ENCODE data around the gene POMT1. TPM values are rescaled to one million over a fixed set of nuclear protein-coding genes. Genes with fewer than 3 reads are reported as not detected.

The POMT1 gene
- total and polyA plus RNA-seq, 2 donors (not counting 3 experiments of a cell fraction or from before 2014, with no cell fraction given): 44.7 to 53.9 TPM

- TF ChIP-seq CTCF (IDR thresholded peaks at IDR 0.05; ENCODE audit: extremely low read depth in 1 of 2, insufficient read depth in 1 of 2, low read depth in 1 of 2, low read length in 2 of 2): no peak
- no peak for TF ChIP-seq FOS (IDR thresholded peaks at IDR 0.05; ENCODE audit: borderline replicate concordance, insufficient read depth, low read length)
- TF ChIP-seq JUN (IDR thresholded peaks at IDR 0.05; ENCODE audit: borderline replicate concordance, insufficient read depth, insufficient read length, low read depth): no peak
- TF ChIP-seq MAX (IDR thresholded peaks at IDR 0.05; ENCODE audit: insufficient read depth, insufficient read length): no peak
- no peak for TF ChIP-seq GATA2 (IDR thresholded peaks at IDR 0.05; ENCODE audit: insufficient read depth, insufficient read length, low read depth, low read length)
- POLR2A ChIA-PET: no interaction called here
- Histone ChIP-seq H3K9me1 (replicated peaks; ENCODE audit: control insufficient read depth, extremely low read depth, insufficient read depth, low read length) (no peaks in the 10 kb centered on the region), H3K4me3 (replicated peaks in 1 of 3; ENCODE audit: insufficient read depth in 1 of 3, low read depth in 1 of 3, low read length in 3 of 3) (no peak overlapping the region), H2AFZ (ENCODE audit: low read depth, low read length) (no peak overlapping the region), H3K36me3 (ENCODE audit: control insufficient read depth in 2 of 2, extremely low read depth in 1 of 2, insufficient read depth in 2 of 2, low read length in 2 of 2) (peaks cover 8 to 46% of the 10 kb centered on the region in 2 experiments), H3K9me3 (replicated peaks; ENCODE audit: control insufficient read depth, insufficient read depth, low read length) (no peaks in the 10 kb centered on the region), H3K9ac (replicated peaks; ENCODE audit: extremely low read depth, insufficient read depth, low read length) (no peak overlapping the region), H3K27me3 (ENCODE audit: control insufficient read depth in 2 of 2, insufficient read depth in 2 of 2, low read length in 2 of 2) (no peaks in the 10 kb centered on the region), H3K4me1 (ENCODE audit: control insufficient read depth, extremely low read depth, insufficient read depth, low read length) (no peaks in the 10 kb centered on the region), H3K27ac (ENCODE audit: insufficient read depth, low read depth, low read length) (no peak overlapping the region), H4K20me1 (replicated peaks; ENCODE audit: control insufficient read depth, extremely low read depth, insufficient read depth, low read length) (no peaks in the 10 kb centered on the region), H3K4me2 (ENCODE audit: insufficient read depth, low read length) (no peak overlapping the region), H3K79me2 (ENCODE audit: control insufficient read depth, insufficient read depth, low read length) (peaks cover 4% of the 10 kb centered on the region)
- intact Hi-C loops (cut with micrococcal nuclease) (no loop called here), dilution Hi-C loops (cut with MboI; ENCODE audit: extremely low pct_ligation_motif_present, low sequenced_read_pairs) (no loop called here)
- FAIRE-seq (no peak), DNase-seq (ENCODE audit: low read depth, low spot score) (no peak)
- CTCF ChIA-PET: interaction anchor here (1.2 kb wide), 1 partner anchor 33 kb away, joined by 3 read pairs; no protein-coding TSS in a partner anchor
- BruUV-seq (replicated peaks): no TSS peak
Observed at GRCh38 chr9:131525643-131526565, 23.2 kb downstream of the POMT1 start.
